Stimulated activated CD8-positive, alpha-beta memory T cell treated with anti-CD3 and anti-CD28 coated beads, Interleukin-15, amount 100 ng/mL, for 48 hours (primary cell): ENCODE results near the gene MYO18A.

Experiments used
- DNase-seq, 2 donors: peaks; one replicate each; pipeline ENCODE4 v3.0.0-alpha.2; 2020; ENCODE audit warnings: low read depth in 2 of 2

The MYO18A gene

DNA sequence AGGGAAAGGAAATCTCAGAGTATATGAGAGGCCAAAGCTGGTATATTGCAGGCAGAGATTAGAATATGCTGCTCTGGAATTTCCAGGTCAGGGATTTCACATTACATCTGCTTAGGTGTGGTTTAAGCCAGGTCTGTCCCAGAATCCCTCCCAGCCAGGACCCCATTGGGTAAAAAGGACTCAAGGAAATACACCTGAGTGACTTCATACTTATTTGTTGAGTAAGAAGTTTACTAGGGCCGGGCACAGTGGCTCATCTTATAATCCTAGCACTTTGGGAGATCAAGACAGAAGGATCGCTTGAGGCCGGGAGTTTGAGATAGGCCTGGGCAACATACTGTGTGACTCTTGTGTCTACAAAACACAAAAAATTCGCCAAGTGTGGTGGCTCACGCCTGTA lies 130.0 kb downstream of the MYO18A start:
- no peak for DNase-seq

DNA sequence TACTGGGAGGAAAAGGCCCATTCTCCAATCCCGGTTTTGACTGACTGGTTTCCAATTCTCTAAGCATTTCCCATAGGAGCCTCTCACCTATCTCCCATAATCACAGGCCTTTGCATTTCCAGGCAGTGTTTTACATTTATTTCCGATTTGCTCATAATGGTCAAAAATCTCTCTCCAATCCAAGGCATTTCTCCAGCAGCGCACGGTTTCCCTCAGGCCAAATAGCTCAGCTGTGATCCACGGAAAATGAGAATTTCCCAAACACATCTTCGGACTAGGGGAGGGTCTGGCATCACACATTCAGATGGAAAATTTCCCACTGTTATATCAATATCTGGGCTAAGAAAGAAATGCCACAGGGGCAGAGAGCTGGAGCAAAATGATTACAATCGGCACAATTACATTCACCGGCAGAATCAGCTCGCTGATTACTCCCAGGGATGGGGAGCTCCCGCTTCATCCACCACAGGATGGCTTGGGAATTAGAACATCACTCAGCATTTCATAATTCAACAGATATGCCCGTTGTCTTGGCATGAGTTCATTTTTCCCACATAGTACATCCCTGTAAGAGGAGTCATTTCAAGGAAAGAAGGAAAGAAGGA lies 130.6 kb downstream of the MYO18A start:
- no peak for DNase-seq

DNA sequence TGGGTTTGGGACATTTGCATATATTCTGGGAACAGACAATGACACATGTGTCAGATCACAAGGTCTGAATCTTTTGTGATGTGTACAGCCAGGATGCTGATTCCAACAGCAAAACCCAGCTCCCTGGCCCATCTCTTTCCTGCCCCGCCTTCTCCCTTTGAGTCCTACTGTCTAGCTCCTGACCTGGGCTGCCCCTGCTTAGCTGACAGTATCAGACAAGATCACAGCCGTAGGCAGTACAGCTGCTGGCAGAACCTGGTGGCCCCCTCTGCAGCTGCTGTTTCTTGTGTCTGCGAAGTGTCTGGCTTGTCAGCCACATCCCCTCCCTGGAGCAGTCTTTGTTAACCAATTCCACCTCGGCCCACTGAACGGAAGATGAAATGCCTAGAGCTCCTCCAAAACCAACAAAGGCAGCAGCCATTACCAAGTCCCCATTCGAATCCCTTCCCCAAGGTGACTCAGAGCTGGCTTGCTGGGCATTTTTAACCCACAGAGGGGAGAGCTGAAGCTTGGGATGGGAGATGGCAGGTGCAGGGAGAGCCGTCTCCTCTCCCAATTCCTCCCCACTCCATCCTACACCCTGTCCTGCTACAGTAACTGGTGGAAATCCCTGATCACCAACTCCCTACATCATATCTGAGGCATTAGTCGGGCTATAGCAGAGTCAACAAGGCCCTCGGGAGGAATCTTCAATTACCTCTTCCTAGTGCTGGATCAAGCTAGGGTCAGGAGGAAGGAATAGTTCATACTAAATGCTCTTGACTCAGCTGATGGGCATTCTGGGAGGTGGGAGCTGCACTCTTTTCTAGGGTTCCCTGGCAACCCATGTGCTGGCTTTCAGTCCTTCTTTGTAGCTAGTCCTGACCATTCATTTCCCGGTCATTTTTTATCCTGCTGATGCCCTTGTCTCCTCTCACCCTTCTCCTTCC lies 131.5 kb downstream of the MYO18A start:
- DNase-seq = no peak

DNA sequence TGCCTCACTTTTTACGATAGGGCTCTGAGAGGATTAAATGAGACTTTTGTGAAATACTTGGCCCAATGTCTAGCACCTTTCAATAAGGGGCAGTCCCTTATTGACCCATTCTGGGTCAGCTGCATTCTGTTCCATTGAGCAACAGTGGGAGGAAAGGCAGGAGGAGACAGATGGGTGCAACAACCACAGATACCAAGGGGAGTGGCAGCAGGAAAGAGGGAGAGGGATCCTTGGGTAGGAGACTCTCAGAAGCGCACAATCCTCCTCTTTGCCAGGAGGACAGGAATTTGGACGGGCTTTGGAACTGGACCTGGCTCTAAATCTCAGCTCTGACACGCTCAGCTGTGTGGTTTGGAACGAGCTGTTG lies 133.7 kb downstream of the MYO18A start:
- no peak for DNase-seq

DNA sequence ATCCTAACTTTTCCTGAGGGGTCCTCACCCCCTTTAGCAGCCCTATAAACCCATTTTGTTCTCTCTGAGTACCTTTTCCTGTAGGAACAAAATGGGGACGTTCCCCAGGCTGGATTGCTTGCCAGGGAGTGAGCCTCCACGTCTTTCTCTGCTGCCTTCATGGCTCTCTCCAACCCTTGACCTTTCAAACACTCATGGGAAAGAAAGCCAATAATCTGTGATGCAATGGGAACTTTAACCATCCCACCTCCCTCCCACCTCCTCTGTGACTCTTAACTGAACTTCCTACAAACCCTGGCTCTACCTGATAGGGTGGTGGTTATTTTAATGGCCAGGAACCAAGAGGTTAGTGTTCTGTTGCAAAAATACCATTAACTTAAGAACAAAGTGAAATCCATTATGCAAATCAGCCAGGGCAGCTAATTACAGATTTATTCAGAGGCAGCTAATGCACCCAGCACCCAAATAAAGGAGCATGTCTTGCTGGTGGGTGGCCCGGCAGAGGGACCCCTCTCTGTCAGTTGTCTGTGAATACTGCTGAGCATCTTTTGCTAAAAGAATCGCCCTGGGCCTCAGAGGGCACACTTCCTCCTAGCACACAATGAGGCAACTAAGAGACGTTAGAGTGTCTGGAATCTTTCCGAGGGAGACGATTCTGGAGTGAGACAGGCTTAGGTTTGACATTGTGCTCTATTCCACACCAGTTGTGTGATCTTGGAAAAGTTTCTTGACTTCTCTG lies 134.3 kb downstream of the MYO18A start:
- no peak for DNase-seq

DNA sequence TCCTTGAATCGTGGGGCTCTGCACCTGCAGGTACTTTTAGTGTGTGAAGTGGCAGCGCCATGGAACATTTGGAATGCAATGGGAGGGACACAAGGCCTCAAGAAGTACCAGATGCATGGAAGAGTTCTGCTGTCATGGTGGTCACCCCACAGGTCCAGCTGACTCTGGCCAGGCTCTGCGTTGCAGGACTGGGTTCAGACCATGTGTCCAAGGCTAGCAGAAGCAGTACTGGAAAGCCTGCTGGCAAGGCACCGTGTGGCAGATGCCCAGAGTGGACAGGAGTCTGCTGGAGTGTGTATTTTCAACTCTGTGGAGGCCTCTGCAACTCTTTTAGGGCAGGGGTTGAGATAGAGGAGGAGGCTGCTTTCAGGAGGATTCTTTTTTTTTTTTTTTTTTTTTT lies 135.2 kb downstream of the MYO18A start:
- no peak for DNase-seq

DNA sequence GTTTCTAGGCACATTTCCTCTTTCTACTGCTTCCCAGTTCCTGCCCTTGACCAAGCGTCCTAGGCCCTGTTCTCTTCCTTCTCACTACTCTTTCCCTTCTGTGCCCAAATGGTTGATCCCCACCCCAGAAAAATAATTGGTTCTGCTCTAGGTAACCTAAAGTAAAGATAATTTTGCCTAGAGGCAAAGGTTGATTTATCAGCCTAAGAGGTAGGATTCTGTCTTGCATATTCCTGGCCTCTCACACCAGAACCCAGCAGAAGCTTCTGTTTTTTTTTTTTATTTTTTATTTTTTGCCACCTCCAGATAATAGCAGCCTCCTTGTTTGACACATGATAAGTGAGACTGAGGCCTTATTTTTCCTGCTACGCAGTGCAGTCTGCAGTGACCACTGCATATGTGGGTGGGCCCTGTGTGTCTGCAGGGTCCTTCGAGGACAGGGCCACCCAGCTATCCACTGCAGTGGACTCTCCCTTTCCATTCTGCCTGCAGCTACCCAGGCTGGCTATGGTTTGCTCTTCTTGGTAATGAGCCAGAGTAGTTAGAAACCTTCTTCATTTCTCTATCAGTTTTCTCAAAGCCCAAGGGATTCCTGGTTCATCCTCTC lies 136.6 kb downstream of the MYO18A start:
- no peak for DNase-seq

DNA sequence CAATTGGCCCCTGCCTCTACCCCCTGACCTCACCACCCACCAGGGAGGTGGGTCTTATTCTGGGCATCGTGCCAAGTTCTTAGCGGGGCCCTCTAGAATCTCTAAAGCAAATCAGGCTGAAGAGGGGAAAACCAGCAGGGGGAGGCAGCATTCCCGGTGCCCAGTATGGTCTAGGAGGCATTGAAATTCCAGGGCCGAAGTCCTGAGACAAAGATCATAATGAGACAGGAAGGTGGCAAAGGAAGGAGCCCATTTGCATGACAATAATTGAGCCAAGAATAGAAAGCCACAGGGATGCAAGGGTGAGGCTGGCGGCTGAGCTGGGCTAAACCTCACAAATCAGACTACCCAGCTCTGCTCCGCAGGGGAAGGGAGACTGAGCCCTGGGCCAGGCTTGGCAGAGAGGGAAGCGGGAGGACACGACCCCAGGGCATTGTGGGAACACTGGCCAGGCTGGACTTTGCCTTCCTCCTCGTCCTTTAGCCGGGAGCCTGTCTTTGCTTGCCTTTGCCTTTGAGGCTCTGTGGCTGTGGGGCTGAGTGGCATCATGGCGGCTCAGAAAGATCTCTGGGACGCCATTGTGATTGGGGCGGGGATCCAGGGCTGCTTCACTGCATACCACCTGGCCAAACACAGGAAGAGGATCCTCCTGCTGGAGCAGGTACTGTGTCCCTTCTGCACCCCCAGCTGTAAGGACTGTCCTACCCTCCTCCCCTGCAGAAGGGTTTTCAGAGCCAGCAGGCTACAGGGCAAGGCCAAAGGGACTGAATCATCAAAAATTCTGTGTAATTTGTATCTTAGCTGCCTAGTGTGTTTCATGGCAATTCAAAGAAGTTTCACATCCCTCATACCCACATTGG lies 137.3 kb downstream of the MYO18A start, which contains the start of gene PIPOX:
TSS of gene PIPOX (plus strand) at position 463 of the 860 bp plus-strand sequence. CDS start at position 548, 85 bp downstream.
- no peak for DNase-seq

DNA sequence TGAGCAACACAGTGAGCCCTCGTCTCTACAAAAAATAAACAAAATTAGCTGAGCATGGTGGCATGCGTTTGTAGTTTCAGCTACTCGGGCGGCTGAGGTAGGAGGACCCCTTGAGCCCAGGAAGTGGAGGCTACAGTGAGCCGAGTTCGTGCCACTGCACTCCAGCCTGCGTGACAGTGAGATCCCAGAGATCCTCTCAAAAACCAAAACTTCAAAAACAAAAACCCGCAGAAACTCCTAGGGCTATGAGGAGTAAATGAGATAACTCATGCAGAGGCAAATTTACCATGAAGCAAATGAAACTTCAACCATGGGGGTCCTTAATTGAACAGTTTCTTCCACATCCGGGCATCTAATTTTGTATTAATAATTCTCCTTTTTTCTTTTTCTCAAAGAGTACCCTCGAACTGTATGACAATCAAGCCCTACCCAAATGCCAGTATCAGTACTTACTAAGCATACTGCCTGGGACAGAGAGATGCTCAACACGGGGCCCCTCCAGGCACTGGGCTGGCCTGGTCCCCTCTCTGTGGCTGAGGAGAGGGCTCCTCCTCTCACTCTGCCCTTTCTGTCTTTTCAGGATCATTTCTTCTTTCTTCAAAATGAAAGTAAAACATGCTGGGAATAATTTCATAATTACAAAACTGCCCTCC lies 138.0 kb downstream of the MYO18A start:
- DNase-seq = no peak

DNA sequence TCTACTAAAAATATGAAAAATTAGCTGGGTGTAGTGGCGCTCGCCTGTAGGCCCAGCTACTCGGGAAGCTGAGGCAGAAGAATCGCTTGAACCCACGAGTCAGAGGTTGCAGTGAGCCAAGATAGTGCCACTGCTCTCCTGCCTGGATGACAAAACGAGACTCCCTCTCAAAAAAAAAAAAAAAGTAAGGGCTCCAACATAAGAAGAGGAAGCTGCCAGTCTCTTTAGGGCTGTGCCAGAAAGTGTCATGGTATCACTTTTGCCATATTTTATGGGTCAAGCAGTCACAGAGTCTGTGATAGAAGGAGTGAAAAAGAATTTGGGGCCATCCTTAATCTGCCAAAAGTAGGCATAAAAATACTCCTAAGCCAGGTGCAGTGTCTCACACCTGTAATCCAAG lies 138.6 kb downstream of the MYO18A start:
- DNase-seq = no peak

DNA sequence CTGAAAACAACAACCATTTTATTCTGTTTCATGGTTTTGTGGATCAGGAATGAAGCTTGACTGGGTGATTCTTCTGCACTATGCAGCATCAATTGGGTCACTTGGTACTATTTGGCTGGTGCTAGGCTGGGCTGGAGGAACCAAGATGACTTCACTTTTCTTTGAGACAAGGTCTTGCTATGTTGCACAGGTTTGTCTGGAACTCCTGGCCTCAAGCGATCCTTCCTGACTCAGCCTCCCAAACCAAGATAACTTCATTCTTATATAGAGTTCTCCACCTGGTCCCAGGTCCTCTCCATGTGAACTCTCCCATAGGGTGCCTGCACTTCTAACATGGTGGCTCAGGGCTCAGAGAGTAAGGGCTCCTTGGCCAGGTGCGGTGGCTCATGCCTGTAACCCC lies 139.1 kb downstream of the MYO18A start:
- no peak for DNase-seq

DNA sequence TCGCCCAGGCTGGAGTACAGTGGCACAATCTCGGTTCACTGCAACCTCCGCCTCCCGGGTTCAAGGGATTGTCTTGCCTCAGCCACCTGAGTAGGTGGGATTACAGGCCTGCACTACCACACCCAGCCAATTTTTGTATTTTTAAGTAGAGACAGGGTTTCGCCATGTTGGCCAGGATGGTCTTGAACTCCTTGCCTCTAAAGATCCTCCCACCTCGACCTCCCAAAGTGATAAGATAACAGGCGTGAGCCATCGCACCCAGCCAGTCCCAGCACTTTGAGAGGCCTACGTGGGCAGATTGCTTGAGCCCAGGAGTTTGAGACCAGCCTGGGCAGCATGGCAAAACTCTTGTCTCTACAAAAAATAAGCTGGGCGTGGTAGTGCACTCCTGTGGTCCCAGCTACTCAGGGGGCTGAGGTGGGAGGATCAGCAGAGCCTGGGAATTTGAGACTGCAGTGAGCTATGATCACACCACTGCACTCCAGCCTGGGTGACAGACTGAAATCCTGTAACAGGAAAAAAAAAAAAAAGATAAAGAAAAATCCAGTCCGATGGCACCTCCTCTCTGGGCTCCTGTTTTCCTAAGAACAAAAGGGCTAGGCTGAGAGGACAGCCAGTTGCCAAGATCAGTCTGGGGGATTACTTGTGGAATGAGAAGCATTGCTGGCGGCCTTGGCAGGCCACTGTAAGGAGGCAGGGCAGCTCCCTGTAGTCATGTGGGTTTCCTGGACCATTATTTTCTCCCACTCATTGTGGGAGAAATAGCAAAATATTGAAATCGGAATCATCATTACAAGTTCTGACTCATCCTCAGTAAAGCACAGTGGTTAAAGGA lies 140.2 kb downstream of the MYO18A start:
- DNase-seq = no peak

DNA sequence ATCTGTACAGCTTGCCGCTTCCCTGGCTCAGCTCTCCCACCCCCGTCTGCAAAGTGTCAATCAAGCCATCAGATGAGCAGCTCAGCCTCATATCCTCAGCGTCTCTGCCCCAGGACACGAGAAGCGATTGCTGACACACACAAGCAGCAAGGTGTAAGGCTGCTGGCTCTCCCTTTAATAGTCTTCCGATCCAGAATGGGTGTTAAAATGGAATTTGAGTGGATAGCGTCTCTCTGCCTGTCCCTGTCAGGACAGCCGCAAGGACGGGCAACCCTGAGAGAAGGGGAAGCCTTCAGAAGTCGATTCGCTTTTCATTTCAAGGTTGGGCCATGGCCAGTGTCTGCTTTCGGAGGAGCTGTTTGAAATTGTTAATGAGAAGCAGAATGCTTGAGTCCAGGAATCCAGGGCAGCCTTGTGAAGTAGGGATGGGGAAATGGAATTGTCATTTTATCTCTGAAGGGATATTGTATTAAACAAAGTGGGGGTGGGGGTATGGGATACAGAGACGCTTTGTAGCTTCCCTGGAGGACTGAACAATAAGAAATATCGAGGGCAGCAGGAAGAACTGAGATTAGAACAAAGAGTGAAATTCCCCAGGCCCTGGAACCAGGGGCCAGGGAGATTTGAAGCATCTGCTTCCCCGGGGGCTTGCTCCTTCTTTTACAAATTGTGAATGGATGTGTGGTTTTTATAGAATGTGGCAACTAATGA lies 142.0 kb downstream of the MYO18A start:
- no peak for DNase-seq

DNA sequence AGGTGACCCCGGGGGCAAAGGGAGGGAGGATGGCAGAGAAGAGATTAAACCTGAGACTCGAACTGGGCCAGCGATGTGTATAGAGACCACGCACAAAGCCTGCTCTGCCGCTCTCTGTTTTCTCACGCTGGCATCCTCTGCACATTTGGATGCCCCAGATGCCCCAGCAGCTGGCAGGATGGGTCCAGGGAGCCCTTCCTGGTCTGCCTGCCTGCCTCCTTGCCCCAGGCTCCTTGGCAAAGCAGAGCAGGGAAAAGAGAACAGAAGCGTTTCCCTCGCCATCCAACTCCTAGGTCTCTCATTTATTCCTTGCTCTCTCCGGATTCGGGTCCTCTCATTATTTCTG lies 142.5 kb downstream of the MYO18A start:
- DNase-seq = no peak

DNA sequence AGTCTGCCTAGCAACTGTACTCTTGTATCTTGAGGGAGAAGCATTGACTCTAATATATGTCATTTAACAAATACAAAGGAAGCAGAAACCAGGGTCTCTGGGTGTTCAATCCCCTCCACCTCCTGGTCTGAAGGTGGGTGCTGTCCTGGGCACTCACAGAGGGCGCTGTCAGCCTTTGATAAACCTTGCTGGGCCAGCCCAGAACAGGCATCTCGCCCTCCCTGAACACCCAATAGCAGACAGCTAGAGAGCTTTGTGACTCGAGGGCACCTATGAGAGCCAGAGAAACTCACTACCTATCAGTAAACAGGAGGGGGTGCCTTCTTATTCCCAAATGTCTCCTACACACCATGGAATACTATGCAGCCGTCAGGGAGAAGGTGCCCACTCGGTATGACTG lies 143.6 kb downstream of the MYO18A start:
- DNase-seq = no peak

DNA sequence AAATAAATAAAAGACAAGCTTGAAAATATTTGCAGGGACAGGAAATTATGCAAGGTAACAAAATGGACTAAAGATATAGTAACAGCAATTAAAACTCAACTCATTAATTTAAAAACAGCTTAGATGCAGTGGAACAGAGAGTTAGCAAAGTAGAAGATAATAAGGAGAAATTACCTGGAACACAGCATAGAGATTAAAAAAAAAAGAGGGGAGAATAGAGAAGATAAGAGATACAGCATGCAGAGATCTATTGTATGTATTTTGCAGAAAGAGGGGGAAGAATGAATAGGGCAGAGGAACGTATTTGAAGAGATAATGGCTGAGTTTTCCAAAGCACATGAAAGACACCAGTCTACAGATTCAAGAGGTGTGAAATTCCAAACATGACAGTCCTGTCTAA lies 145.7 kb downstream of the MYO18A start:
- DNase-seq = no peak

DNA sequence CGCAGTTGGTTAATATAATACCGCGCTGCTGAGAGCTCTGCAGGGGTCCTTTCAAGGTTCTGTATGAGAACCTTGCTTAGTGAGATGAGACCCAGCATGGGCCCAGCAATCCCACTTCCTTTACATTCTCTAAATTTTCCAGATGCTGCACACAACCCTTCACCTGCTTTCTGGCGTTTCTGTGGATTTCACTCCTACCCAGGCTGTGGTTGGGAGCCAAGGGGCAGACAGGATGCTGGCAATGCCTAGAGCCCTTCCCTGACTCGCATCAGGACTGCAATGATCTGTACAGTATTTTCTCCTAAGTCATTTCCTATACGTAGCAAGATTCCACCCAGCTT lies 147.4 kb downstream of the MYO18A start:
- DNase-seq = no peak

DNA sequence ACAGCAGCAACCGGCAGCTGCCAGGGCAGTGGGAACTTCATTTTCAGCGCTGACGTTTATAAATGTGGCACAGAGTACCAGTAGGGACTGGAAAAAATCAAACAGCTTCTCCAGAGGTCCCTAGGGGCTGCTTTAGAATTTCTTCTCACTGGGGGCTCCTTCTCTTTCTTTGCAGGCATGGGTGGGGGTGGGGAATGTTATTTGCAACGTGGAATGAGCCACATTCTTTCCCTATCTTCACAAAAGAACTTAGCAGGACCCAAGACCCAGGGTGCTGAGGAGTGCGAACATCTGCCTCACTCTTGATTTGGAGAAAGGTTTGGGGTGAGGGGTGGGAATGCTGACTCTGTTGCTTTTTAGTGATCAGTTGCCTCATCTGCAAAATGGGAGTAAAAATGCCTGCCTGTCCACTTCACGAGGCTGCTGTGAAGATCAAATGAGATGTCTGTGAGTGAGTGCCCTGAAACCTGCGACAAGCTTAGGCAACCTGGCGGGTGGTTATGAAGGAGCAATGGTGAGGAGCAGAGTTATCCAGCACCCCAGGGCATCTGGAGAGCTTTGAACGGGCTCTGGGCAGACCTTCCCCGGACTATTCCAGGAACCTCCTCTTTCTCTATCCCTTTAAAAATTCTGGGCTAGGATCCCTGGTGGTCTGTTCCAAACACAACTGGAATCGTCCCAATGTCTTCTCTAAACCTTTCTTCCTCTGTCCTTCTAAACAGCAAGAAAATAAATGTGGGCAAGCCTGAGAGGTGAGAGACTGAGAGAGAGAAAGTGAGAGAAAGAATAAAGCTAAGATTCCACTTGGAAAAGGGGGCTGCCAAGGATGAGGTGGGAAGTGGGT lies 148.0 kb downstream of the MYO18A start:
- DNase-seq = no peak
